Body of pancreas (tissue), 4 donors: ENCODE results near the gene DDHD1.

ENCODE experiments used
- POLR2A ChIP-seq, 3 donors: fragments of 450-650 bp; IDR thresholded peaks; one replicate each; pipeline ENCODE4 v1.6.1; 2016; ENCODE audit warnings: antibody characterized with exemption in 3 of 3, mild to moderate bottlenecking in 2 of 3
- TF ChIP-seq, protein P1 (sequence below), 7 experiments: fragments of 450-650 bp in 4 of 7; fragments of 200-600 bp in 3 of 7; sonication (generic) in 3 of 7; IDR thresholded peaks; one replicate each; pipeline ENCODE4 v1.5.1; 2016 to 2019; ENCODE audit warnings: antibody characterized with exemption in 7 of 7

DNA sequence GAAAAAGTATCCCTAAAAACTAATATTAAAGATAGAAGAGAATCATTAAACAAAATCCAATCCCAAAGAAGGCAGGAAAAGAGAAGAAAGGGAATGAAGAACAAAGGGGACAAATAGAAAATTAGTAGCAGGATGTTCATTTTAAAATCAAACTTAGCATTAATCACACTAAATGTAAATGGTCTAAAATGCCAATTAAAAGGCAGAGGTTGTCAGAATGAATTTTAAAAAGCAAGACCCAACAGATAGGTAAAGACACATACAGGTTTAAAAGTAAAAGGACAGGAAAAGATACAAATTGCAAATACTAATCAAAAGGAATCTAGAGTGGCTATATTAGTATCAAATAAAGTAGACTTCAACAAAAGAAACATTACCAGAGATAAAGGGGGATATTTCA is 12.5 kb downstream of the DDHD1 start:
- no peak for TF ChIP-seq POLR2A (IDR thresholded peaks at IDR 0.05)
- TF ChIP-seq, protein P1, sequence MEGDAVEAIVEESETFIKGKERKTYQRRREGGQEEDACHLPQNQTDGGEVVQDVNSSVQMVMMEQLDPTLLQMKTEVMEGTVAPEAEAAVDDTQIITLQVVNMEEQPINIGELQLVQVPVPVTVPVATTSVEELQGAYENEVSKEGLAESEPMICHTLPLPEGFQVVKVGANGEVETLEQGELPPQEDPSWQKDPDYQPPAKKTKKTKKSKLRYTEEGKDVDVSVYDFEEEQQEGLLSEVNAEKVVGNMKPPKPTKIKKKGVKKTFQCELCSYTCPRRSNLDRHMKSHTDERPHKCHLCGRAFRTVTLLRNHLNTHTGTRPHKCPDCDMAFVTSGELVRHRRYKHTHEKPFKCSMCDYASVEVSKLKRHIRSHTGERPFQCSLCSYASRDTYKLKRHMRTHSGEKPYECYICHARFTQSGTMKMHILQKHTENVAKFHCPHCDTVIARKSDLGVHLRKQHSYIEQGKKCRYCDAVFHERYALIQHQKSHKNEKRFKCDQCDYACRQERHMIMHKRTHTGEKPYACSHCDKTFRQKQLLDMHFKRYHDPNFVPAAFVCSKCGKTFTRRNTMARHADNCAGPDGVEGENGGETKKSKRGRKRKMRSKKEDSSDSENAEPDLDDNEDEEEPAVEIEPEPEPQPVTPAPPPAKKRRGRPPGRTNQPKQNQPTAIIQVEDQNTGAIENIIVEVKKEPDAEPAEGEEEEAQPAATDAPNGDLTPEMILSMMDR (IDR thresholded peaks at IDR 0.05), result no peak
